Occipital lobe (tissue), 2 donors: ENCODE data around the gene TMEM187. TPM values are rescaled to one million over a fixed set of nuclear protein-coding genes. Genes with fewer than 3 reads are reported as not detected.
"Not testable (repeated sequence)": the region's sequence is repeated elsewhere in the genome, so short reads cannot be mapped to it uniquely, and the experiment has no call there.

Source experiments
- DNase-seq: peaks from one replicate; lab custom pipeline; 2025; lab: John Stamatoyannopoulos, UW
- total RNA-seq: library from RNA; depleted of rRNA; stranded (reverse); fragments of >200 nt; gene quantifications from one replicate; pipeline ENCODE4 v1.2.3, GENCODE V29; 2014

TMEM187 gene
- total RNA-seq, 1 donor from 2014 or later, result 2.7 TPM

GRCh38 chrX:153970357-153971123 is 2.0 kb upstream of the TMEM187 start:
- DNase-seq, result peak; percentile 51

- peak; percentile 74 for DNase-seq
Observed at GRCh38 chrX:153971124-153971449, 1.5 kb upstream of the TMEM187 start.

- peak; percentile 83 for DNase-seq
Observed at GRCh38 chrX:153971450-153972367, 845 bp upstream of the TMEM187 start, which contains the start of gene HCFC1. HCFC1 (minus strand) TSS chrX:153971818; CDS start chrX:153970840, 978 bp downstream.

GRCh38 chrX:153973127-153974002 is 811 bp downstream of the TMEM187 start:
- no peak for DNase-seq

- DNase-seq, result no peak
Observed at GRCh38 chrX:153974003-153974725, 1.6 kb downstream of the TMEM187 start.

- DNase-seq, result no peak
Observed at GRCh38 chrX:153974726-153975286, 2.3 kb downstream of the TMEM187 start.

- not testable (repeated sequence) for DNase-seq
Observed at GRCh38 chrX:153980394-153980793, 7.8 kb downstream of the TMEM187 start.

GRCh38 chrX:153981231-153981630 is 8.7 kb downstream of the TMEM187 start:
- DNase-seq, result no peak

- DNase-seq, result no peak
Observed at GRCh38 chrX:153981771-153982533, 9.4 kb downstream of the TMEM187 start.

- no peak for DNase-seq
Observed at GRCh38 chrX:153983321-153983801, 10.8 kb downstream of the TMEM187 start.

- no peak for DNase-seq
Observed at GRCh38 chrX:153984351-153985178, 12.0 kb downstream of the TMEM187 start.

GRCh38 chrX:153988493-153988892 is 15.9 kb downstream of the TMEM187 start:
- DNase-seq, result no peak

- no peak for DNase-seq
Observed at GRCh38 chrX:153989973-153990655, 17.6 kb downstream of the TMEM187 start.

- DNase-seq, result no peak
Observed at GRCh38 chrX:153991013-153991580, 18.5 kb downstream of the TMEM187 start.

- no peak for DNase-seq
Observed at GRCh38 chrX:153992180-153992579, 19.6 kb downstream of the TMEM187 start.

- no peak for DNase-seq
Observed at GRCh38 chrX:153993079-153993478, 20.5 kb downstream of the TMEM187 start.

- no peak for DNase-seq
Observed at GRCh38 chrX:153993978-153994377, 21.4 kb downstream of the TMEM187 start.

- not testable (repeated sequence) for DNase-seq
Observed at GRCh38 chrX:153994398-153994797, 21.8 kb downstream of the TMEM187 start.
